OCI-LY3 (cell line): ENCODE data around the gene MAGI2.

Experiments used
- EZH2phosphoT487 ChIP-seq: fragments of 200-600 bp; shearing (Covaris generic); IDR thresholded peaks from 2 replicates; pipeline ENCODE4 v1.6.1; 2018; ENCODE audit warnings: antibody characterized with exemption, mixed run types, low read depth
- TF ChIP-seq, protein P1 (sequence below): fragments of 200-600, 300-600 bp; sonication (generic); IDR thresholded peaks from 2 replicates; pipeline ENCODE4 v1.5.1; 2014; ENCODE audit warnings: antibody characterized with exemption, low read length, low read depth

DNA sequence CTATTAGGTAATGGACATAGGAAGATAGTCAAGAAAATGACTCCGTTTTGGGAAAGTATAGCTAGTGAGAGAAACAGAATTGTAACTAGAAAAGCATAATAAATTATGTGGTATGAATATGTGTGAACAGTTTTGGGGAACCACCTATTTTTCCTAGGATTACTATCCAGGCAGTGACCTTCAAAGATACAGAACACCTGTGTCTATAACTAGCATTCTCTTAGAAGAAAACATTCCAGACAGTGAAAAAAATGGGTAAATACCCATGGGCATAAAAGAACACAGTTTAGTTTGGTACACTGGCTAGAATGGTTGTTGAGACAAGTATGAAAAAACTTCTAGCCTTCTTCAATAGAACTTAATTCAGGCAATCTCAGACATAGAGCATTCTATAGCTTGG, 690.8 kb downstream of the MAGI2 start:
- no peak for TF ChIP-seq EZH2phosphoT487
- TF ChIP-seq, protein P1, sequence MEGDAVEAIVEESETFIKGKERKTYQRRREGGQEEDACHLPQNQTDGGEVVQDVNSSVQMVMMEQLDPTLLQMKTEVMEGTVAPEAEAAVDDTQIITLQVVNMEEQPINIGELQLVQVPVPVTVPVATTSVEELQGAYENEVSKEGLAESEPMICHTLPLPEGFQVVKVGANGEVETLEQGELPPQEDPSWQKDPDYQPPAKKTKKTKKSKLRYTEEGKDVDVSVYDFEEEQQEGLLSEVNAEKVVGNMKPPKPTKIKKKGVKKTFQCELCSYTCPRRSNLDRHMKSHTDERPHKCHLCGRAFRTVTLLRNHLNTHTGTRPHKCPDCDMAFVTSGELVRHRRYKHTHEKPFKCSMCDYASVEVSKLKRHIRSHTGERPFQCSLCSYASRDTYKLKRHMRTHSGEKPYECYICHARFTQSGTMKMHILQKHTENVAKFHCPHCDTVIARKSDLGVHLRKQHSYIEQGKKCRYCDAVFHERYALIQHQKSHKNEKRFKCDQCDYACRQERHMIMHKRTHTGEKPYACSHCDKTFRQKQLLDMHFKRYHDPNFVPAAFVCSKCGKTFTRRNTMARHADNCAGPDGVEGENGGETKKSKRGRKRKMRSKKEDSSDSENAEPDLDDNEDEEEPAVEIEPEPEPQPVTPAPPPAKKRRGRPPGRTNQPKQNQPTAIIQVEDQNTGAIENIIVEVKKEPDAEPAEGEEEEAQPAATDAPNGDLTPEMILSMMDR = no peak
